ENCODE measurements around the gene PDLIM7. TPM values are rescaled to one million over a fixed set of nuclear protein-coding genes. Genes with fewer than 3 reads are reported as not detected.

PDLIM7 gene
- 55.5 and 76.9 TPM in 2 replicates for total RNA-seq

GRCh38 chr5:177497292-177498012, at the start of gene PDLIM7:
Gene PDLIM7, minus strand, starts transcription at chr5:177497604. Its CDS starts 1,092 bp downstream, at chr5:177496512.

GRCh38 chr5:177516601-177517568, 19.5 kb upstream of the PDLIM7 start, which contains the start of gene DDX41:
Gene DDX41, minus strand, starts transcription at chr5:177516961. Its CDS starts 16 bp downstream, at chr5:177516945.

GRCh38 chr5:177509381-177509951, 12.1 kb upstream of the PDLIM7 start, which contains the start of gene DOK3:
Gene DOK3, minus strand, starts transcription at chr5:177509826. Its CDS starts 286 bp downstream, at chr5:177509540.

GRCh38 chr5:177473443-177474001, 23.9 kb downstream of the PDLIM7 start, which contains the start of gene DBN1:
Gene DBN1, minus strand, starts transcription at chr5:177473634. Its CDS starts 113 bp downstream, at chr5:177473521.

GRCh38 chr5:177446200-177447065, 51.0 kb downstream of the PDLIM7 start, which contains the start of gene PRR7:
Gene PRR7, plus strand, starts transcription at chr5:177446814. Its CDS starts 8,254 bp downstream, at chr5:177455068.

Other genes starting within 250 kb of the PDLIM7 start
- gene RAB24, start 193.9 kb downstream of the PDLIM7 start, total RNA-seq = 17.8 and 22.1 TPM in 2 replicates
- 101 and 120 TPM in 2 replicates for gene PRELID1, start 193.8 kb downstream of the PDLIM7 start, total RNA-seq
- 10.4 and 14.7 TPM in 2 replicates for gene MXD3, start 185.7 kb downstream of the PDLIM7 start, total RNA-seq
- gene LMAN2, start 145.9 kb downstream of the PDLIM7 start, total RNA-seq = 430 and 437 TPM in 2 replicates
- gene RGS14, start 139.7 kb downstream of the PDLIM7 start, total RNA-seq = 2.2 and 5.1 TPM in 2 replicates
- not detected in 2 replicates for gene SLC34A1, start 113.2 kb downstream of the PDLIM7 start, total RNA-seq
- not detected in 2 replicates for gene PFN3, start 96.9 kb downstream of the PDLIM7 start, total RNA-seq
- gene F12, start 88.0 kb downstream of the PDLIM7 start, total RNA-seq = 0.25 and 0.26 TPM in 2 replicates
- gene GRK6, start 70.9 kb downstream of the PDLIM7 start, total RNA-seq = 15.8 and 21.7 TPM in 2 replicates
- gene PRR7, start 50.8 kb downstream of the PDLIM7 start, total RNA-seq = 5.3 and 6.3 TPM in 2 replicates
- gene DBN1, start 24.0 kb downstream of the PDLIM7 start, total RNA-seq = 124 and 135 TPM in 2 replicates
- 1.4 and 2.0 TPM in 2 replicates for gene DOK3, start 12.2 kb upstream of the PDLIM7 start, total RNA-seq
- gene DDX41, start 19.4 kb upstream of the PDLIM7 start, total RNA-seq = 101 and 127 TPM in 2 replicates
- 11.2 and 16.0 TPM in 2 replicates for gene FAM193B, start 57.0 kb upstream of the PDLIM7 start, total RNA-seq
- 178 and 212 TPM in 2 replicates for gene TMED9, start 94.6 kb upstream of the PDLIM7 start, total RNA-seq
- 26.7 and 28.9 TPM in 2 replicates for gene B4GALT7, start 102.5 kb upstream of the PDLIM7 start, total RNA-seq